IPS-18c (cell line): Measurements from ENCODE around the gene DUSP16.
"Not testable (repeated sequence)": the region's sequence is repeated elsewhere in the genome, so short reads cannot be mapped to it uniquely, and the experiment has no call there.

ENCODE experiments used
- H3K4me3 ChIP-seq: 2 replicates; pipeline ENCODE4 v1.7.0; 2013; ENCODE audit warnings: low read depth, mild to moderate bottlenecking, low read length, moderate library complexity; ENCODE audit not compliant: insufficient read depth
- H3K9me3 ChIP-seq: one replicate; pipeline ENCODE4 v1.6.1; 2013; ENCODE audit warnings: mild to moderate bottlenecking, low read length, moderate library complexity; ENCODE audit not compliant: control insufficient read depth, insufficient read depth

Gene DUSP16

DNA sequence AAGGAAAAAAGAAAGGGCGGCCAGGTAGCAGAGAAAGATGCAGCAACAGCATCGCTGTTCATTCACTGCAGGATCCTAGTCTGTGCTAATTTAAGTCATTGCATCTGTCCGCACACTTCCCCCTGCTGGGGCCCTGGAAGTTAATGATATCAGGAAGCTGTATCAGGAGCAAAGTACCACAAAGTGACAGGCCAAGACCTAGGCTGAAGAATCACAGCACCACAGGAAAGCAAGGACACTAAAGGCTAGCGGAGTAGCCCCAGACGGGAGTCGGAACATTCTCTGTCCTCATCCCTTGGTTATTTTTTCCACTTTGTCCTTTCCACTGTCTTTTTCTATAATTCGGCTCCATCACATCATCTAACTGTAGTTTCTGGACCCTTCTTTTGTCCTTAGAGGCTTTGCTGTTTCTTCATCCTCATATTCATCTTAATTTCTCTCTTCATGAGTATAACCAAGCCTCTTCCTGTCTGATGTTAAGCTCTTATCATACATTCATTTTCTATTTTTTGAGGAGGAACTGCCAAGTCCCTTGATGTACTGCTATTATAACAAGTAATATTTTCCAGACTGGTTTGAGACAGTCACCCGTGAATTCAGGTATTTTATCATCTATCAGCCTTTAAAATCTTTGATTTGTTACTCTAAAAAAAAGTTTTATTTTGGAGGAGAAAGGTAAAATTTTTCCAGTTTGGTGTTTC, 28.3 kb downstream of the DUSP16 start:
- Histone ChIP-seq H3K4me3 (no peak overlapping the region), H3K9me3 (no peaks in the 10 kb centered on the region)

DNA sequence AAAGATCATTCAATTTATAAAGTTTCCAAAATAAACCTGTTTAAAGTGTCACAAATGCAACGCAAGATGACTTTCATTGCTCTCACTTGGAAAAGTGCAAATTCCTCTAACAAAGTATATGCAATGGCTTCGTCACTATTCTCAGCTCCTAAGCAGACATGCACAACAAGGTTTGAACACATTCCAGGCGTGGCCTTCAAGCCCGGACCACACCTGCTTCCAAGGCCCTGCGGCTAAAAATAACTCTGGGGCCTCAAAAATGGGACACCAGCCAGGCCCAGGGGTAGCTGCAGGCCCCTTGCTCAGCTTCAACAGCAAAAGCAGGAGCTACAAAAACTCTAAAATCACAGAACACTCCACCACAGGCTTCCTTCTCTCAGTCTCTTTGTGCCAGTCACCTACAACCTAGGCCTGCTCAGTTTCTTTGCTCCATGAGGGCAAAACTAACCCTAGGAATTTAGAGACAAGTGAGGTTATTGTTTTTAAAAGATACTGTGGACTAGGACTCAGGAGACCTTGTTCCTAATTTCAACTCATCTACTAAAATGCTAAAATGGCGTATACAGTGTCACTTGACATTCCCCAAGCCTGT, 29.3 kb downstream of the DUSP16 start:
- no peaks in the 10 kb centered on the region for H3K9me3 ChIP-seq

DNA sequence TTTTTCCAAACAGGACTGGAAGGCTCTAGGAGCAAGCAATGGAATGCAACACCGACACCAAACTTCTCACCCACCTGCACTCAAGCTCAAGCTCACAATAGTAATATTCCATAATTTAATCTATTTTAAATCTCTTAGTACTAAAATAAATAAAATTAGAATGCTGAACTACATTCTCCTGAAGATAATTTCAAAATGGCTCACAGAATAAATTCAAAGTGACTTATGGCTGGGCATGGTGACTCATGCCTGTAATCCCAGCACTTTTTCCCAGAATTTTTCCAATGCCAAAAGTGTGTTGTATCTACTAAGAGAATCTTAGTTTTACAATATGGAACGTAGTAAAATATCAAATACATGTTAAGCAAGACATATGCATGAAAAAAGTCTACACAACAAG, 31.5 kb downstream of the DUSP16 start:
- H3K9me3 ChIP-seq, result no peaks in the 10 kb centered on the region
- H3K4me3 ChIP-seq, result no peak overlapping the region

More for the DNA sequence above, 29.3 kb downstream of the DUSP16 start:
- H3K4me3 ChIP-seq, result no peak overlapping the region

- Histone ChIP-seq H3K4me3 (no peak overlapping the region), H3K9me3 (no peaks in the 10 kb centered on the region)
Observed at GRCh38 chr12:12529783-12530421, 32.8 kb downstream of the DUSP16 start.

DNA sequence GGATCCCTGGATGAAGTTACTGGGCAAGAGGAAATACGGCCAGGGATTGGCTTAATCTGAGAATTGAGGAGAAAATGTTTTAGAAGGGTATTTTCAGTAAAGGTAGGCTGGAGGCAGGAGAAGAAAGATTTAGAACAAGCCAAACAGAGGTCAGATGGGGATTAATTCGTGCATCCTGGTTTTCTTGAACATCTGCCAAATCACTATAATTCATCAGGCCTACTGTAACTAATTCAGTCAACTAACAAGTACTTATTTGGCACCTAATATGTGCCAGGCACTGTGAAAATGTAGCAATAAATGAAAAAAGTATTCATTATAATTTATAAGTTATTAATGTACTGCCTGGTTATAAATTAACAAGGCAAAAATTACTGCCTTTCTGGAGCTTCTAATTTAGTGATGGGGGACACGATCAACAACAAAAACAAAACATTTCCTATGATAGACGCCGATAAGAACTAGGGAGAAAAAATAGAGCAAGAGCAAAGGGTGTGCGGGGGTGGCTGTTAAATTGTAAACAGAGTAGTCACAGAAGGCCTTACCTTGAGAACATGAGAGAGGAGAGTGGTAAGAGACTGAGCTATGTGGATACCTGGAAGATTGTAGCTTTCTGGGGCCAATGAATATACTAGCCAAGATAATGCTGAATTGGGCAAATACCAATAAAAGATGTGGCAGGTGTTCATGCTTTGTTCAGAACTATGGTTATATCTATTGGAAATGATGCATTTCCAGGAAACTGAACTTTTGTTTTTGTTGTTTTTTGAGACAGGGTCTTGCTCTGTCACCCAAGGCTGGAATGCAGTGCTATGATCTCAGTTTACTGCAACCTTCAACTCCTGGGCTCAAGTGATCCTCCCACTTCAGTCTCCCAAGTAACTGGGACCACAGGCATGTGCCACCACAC, 34.0 kb downstream of the DUSP16 start:
- Histone ChIP-seq H3K9me3 (no peaks in the 10 kb centered on the region), H3K4me3 (no peak overlapping the region)

DNA sequence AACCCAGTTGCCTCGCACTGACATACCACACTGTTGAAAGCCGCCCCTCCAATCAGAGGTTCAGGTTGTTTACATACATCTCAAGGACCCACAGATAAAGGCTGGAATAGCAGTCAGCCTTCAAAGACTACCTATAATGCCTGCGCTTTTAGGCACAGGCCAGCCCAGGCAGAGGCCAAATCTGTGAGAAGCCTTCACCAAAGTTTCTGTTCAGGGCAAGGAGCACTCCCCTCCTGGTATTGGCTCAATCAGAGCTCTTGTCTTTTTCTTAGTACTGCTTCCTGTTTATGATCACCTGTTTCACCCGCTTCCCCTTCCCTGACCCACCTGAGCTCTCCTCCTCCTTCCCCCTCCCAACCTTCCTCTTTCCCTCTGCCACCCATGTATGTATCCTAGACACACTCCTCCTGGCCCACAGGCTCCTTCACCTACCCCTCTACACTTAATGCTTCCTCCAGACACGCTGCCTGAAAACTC, 34.8 kb downstream of the DUSP16 start:
- H3K9me3 ChIP-seq, result no peaks in the 10 kb centered on the region
- no peak overlapping the region for H3K4me3 ChIP-seq

DNA sequence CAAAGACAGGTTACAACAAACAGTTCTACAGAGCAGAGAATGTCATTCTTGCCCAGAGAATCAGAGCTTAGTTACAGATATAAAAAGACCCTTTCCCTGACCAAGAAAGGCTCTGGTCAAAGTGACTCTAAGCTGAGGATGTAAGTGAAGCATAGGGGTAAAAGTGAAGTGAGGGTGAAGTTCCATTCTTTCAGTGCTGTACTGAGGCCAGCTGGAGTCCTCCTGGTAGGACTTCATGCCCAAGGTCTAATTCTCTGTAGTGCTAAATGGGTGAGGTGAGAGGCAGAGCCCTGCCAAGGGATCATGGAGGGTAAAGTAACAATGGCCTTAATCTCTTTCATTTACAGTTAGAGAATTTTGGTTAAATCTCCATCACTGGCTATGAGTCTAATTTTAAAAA, 38.5 kb downstream of the DUSP16 start:
- Histone ChIP-seq H3K4me3 (no peak overlapping the region), H3K9me3 (no peaks in the 10 kb centered on the region)

DNA sequence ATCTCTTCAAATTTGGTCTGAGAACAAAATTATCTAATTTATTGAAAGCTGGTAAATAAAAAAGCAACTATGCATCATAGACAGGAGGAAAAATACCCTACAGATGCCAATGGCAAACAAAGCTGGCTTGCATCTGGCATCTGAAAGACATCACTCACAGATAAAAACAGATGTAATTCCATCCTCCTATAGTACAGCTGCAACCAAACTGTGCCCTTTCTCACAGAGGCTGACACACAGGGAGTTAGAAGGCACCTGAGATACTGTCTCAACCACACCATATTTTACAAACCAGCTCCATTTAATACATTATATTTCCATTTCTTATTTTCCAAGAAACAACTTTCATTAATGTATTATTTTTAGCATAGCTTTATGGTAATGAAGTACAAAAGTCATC, 39.4 kb downstream of the DUSP16 start:
- Histone ChIP-seq H3K9me3 (no peaks in the 10 kb centered on the region), H3K4me3 (no peak overlapping the region)

- not testable (repeated sequence) for H3K9me3 ChIP-seq, H3K4me3 ChIP-seq
Observed at GRCh38 chr12:12522657-12523056, 40.0 kb downstream of the DUSP16 start.

DNA sequence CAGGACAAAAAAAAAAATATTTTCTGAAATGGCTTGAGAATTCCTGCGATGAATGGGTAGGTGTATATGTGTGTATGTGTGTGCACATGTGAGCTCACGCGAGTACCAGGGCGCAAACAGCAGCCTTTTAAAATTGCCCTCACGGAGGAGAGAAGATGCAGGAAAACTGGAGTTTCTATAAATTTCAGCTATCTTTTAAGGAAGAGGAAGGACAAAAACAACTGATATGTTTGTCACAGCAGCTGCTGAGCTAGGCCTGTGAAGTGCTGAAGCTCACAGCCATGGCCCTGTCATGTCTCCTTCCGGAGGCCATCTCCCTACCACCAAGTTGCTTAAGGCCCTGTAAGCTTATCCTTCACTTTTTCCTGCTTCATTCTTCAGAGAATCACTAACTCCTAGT, 40.8 kb downstream of the DUSP16 start:
- H3K9me3 ChIP-seq, result no peaks in the 10 kb centered on the region
- H3K4me3 ChIP-seq, result no peak overlapping the region

DNA sequence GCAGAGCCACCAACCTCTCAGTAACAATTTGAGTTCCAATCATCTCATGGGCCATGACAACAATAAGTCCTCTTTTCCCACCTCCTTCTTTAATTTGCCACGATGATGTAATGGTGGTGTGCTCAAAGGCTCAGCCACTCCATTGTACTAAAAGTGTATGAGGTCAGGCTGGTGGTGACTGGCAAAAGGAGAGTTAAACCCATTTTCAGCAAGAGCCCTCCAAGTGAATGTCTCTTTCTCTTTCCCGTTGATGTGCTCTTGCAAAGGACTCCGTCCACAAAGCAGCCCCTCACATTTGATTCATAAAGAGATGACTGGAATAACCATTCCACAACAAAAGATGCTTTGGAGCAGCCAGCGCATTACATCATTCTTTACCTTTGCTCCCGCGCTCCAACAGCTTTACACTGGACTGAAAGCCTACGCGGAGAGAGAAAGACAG, 41.6 kb downstream of the DUSP16 start:
- Histone ChIP-seq H3K4me3 (no peak overlapping the region), H3K9me3 (no peaks in the 10 kb centered on the region)

DNA sequence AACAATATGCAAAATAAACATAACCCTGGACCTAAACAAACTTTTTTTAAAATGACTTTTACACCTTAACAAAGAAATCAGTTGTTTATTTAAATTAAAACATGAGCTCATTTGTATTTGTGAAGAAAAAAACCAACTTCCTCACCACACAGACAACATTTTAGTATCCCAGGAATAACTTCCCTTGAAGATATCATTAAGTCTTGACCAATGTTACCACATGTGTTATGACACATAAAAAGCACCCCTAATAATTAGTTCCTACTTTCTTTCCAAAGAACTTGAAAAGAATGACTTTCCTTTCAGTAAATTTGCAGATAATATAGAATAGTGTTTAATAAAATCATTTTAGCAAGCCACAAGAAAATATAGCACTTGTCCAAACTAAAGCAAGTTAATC, 42.4 kb downstream of the DUSP16 start:
- Histone ChIP-seq H3K4me3 (no peak overlapping the region), H3K9me3 (no peaks in the 10 kb centered on the region)

DNA sequence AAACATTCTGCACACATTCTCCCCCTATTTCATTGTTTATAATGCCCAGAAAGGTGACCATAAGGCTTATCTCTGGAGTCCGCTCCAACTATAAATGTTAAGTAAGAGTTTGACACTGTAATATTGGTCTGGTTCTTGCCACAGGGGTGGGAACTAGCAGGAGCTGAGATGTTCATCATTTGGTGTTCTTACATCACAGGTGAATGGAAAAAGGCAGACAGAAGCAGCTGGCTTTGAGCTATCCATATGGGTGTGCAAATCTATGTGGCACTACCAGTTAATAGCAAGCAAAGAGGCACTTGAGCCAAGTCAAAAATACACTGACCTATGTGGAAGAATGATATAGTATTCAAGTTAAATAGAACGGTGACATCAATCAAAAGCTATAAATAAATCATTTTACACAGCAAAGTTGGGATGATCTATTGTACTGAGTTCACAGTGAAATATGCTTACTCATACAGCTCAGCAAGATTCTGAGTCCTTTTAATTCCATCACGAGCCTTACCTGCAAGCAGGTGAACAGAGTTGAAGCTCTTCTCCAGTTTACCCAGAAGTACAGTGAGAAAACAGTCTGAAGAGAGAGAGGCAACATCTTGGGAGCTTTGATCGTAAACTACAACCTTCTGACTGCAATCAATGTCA, 43.2 kb downstream of the DUSP16 start:
- no peaks in the 10 kb centered on the region for H3K9me3 ChIP-seq
- no peak overlapping the region for H3K4me3 ChIP-seq

DNA sequence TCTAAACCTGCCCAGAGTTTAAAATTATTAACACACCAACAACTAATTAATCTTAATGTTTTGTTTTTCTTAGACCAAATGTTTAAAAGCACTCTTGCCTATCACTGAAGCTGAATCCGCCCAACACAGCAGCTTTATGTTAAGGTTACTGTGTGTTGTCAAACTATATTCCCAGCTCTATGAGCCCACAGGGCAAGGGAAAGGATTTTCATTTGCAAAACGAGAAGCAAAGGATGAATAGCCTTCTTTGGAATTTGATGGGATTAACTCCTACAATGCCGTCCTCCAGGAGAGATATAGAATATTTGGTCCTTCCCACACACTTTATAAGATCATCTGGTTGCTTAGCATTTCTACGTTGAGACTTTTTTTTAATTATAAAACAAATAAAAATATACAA, 43.7 kb downstream of the DUSP16 start:
- Histone ChIP-seq H3K4me3 (no peak overlapping the region), H3K9me3 (no peaks in the 10 kb centered on the region)

GRCh38 chr12:12518464-12518845, 44.2 kb downstream of the DUSP16 start:
- H3K4me3 ChIP-seq, result no peak overlapping the region
- no peaks in the 10 kb centered on the region for H3K9me3 ChIP-seq

- Histone ChIP-seq H3K4me3 (no peak overlapping the region), H3K9me3 (no peaks in the 10 kb centered on the region)
Observed at GRCh38 chr12:12513416-12514006, 49.2 kb downstream of the DUSP16 start.
